Karpas-422 (cell line): Measurements from ENCODE around the gene AP4E1. TPM values are rescaled to one million over a fixed set of nuclear protein-coding genes. Genes with fewer than 3 reads are reported as not detected.
"Not testable (repeated sequence)": the region's sequence is repeated elsewhere in the genome, so short reads cannot be mapped to it uniquely, and the experiment has no call there.

ENCODE experiments used
- DNase-seq: peaks from one replicate; pipeline ENCODE4 v3.0.0-alpha.2; 2015
- H2AFZ ChIP-seq: fragments of 200-600 bp; sonication (generic); 2 replicates; pipeline ENCODE4 v1.6.1; 2014; ENCODE audit warnings: antibody characterized with exemption, low read length, mixed read lengths
- H3K27ac ChIP-seq: fragments of 200-600 bp; sonication (generic); 2 replicates; pipeline ENCODE4 v1.5.1; 2014; ENCODE audit warnings: mild to moderate bottlenecking, low read length, moderate library complexity
- H3K27me3 ChIP-seq: fragments of 200-600 bp; sonication (generic); 2 replicates; pipeline ENCODE4 v1.6.1; 2014; ENCODE audit warnings: low read length, mixed read lengths
- H3K36me3 ChIP-seq: fragments of 200-600 bp; sonication (generic); 2 replicates; pipeline ENCODE4 v1.6.1; 2014; ENCODE audit warnings: low read length, mixed read lengths; ENCODE audit not compliant: insufficient read depth
- H3K4me1 ChIP-seq: fragments of 200-600 bp; sonication (generic); 2 replicates; pipeline ENCODE4 v1.6.1; 2014; ENCODE audit warnings: mild to moderate bottlenecking, low read length, mixed read lengths
- H3K4me2 ChIP-seq: fragments of 200-600 bp; sonication (generic); 2 replicates; pipeline ENCODE4 v1.6.1; 2014; ENCODE audit warnings: low read length, low read depth, mild to moderate bottlenecking; ENCODE audit not compliant: poor library complexity, severe bottlenecking
- H3K4me3 ChIP-seq: fragments of 200-600 bp; sonication (generic); 2 replicates; pipeline ENCODE4 v1.5.1; 2014; ENCODE audit warnings: mild to moderate bottlenecking, antibody characterized with exemption, low read length, mixed read lengths
- H3K79me2 ChIP-seq: fragments of 200-600 bp; sonication (generic); 2 replicates; pipeline ENCODE4 v1.6.1; 2014; ENCODE audit warnings: mild to moderate bottlenecking, low read length, mixed read lengths
- H3K9ac ChIP-seq: fragments of 200-600 bp; sonication (generic); 2 replicates; pipeline ENCODE4 v1.6.0; 2014; ENCODE audit warnings: low read length
- H3K9me2 ChIP-seq: fragments of 200-600 bp; sonication (generic), shearing (Covaris generic); replicated peaks from 2 replicates; pipeline ENCODE4 v1.6.0; 2014; ENCODE audit warnings: mild to moderate bottlenecking, low read length, moderate library complexity; ENCODE audit not compliant: insufficient read depth
- H3K9me3 ChIP-seq: fragments of 300-700, 200-600 bp; sonication (generic); 2 replicates; pipeline ENCODE4 v1.6.1; 2014; ENCODE audit warnings: low read length, mixed read lengths
- H4K20me1 ChIP-seq: fragments of 200-600 bp; sonication (generic); 2 replicates; pipeline ENCODE4 v1.6.1; 2014; ENCODE audit warnings: mild to moderate bottlenecking, antibody characterized with exemption, low read length, low read depth; ENCODE audit not compliant: insufficient read depth
- total RNA-seq: library from RNA; depleted of rRNA; stranded (reverse); fragments of >200 nt; shearing (Covaris generic); gene quantifications from 2 replicates; pipeline ENCODE4 v1.2.3, GENCODE V29; 2014; ENCODE audit warnings: low replicate concordance

Gene AP4E1
- total RNA-seq, 1 experiment from 2014 or later, result 26.5 TPM

DNA sequence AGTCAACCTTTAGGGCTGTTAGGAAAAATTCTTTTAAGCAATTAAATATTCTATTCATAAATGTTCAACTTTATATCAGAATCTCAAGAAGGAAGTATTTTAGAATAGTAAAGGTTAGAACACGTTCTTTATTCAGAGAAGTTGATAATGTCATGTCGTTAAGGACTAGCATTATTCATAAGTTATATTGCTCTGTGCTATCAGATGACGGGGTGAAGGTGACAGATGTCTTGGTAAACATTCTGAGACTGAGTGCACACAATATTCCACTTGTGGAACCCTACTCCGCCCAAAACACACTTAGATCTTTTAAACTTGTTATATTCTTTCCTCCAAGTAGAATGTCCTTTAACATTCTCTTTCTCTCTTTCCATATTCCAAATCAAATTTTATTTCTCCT, 7.9 kb downstream of the AP4E1 start:
- no peak overlapping the region for H3K4me3 ChIP-seq
- peaks cover 40% of the 10 kb centered on the region for H3K36me3 ChIP-seq

DNA sequence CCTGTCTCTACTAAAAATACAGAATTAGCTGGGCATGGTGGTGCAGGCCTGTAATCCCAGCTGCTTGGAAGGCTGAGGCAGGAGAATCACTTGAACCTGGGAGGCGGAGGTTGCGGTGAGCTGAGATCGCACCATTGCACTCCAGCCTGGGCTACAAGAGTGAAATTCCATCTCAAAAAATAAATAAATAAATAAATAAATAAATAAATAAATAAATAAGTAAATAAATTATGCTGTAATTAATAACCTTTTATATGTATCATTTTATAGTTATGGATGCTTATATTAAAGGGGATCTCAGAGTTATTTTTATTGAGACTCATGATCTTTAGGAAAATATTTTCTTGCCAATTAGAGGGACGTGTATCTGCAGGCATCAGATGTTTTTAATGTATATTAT, 10.9 kb downstream of the AP4E1 start:
- H3K4me3 ChIP-seq, H3K9me2 ChIP-seq, DNase-seq, H3K9ac ChIP-seq, H3K4me1 ChIP-seq, H2AFZ ChIP-seq, H3K9me3 ChIP-seq, H4K20me1 ChIP-seq, H3K4me2 ChIP-seq, H3K27me3 ChIP-seq, H3K27ac ChIP-seq: not testable (repeated sequence)
- Histone ChIP-seq H3K36me3 (peaks cover 40% of the 10 kb centered on the region), H3K79me2 (peaks cover 59% of the 10 kb centered on the region)

More for the DNA sequence above, 7.9 kb downstream of the AP4E1 start:
- Histone ChIP-seq H3K9ac (no peak overlapping the region), H3K4me2 (no peak overlapping the region), H4K20me1 (no peaks in the 10 kb centered on the region), H2AFZ (no peak overlapping the region), H3K27ac (no peak overlapping the region), H3K9me2 (no peaks in the 10 kb centered on the region), H3K79me2 (peaks cover 62% of the 10 kb centered on the region), H3K27me3 (no peaks in the 10 kb centered on the region), H3K9me3 (no peaks in the 10 kb centered on the region), H3K4me1 (peaks cover 11% of the 10 kb centered on the region)
- no peak for DNase-seq

DNA sequence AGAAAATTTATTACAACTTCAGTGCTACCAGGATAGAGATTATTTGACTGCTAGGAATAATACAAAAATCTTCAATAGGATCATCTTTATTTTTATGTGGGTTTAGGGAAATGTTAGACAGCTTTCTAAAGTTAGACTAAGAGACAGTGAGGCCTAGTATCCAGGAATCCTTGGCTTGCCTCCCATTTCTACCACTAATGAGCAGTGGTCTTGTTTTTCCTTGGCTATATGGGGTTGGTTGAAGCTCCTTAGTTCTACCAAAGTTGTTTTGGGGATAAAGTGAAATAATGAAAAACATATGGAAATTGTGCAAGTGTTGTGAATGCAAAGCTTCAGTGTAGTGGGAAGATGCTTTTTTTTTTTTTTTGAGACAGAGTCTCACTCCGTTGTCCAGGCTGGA, 16.8 kb downstream of the AP4E1 start:
- Histone ChIP-seq H3K27me3 (no peaks in the 10 kb centered on the region), H3K27ac (no peak overlapping the region), H3K4me3 (no peak overlapping the region), H3K9me2 (no peaks in the 10 kb centered on the region), H3K36me3 (peaks cover 46% of the 10 kb centered on the region), H3K4me1 (no peaks in the 10 kb centered on the region), H3K79me2 (peaks cover 50% of the 10 kb centered on the region), H4K20me1 (no peaks in the 10 kb centered on the region), H3K9ac (no peak overlapping the region), H2AFZ (no peak overlapping the region), H3K9me3 (no peaks in the 10 kb centered on the region), H3K4me2 (no peak overlapping the region)
- DNase-seq, result no peak

DNA sequence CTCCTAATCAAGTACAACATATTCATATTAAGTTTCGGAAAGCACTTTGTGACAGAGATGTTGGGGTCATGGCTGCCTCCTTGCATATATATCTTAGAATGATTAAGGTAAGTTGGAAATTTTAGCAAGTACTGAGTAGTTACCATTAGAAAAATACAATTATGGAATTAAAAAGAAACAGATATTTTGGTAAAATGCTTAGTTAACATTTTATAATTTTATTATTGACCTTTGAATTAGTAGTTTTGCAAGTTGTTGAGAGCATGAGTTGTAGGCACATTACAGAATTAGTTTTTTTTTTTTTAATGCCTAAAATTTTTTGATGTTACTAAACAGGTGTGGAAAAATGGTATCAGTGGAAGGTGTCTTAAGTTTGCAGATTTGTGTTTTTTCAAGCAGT, 20.6 kb downstream of the AP4E1 start:
- Histone ChIP-seq H3K27ac (no peak overlapping the region), H3K27me3 (no peaks in the 10 kb centered on the region), H3K9ac (no peak overlapping the region), H4K20me1 (no peaks in the 10 kb centered on the region), H3K9me2 (no peaks in the 10 kb centered on the region), H3K4me3 (no peak overlapping the region), H2AFZ (no peak overlapping the region), H3K4me1 (peaks cover 25% of the 10 kb centered on the region), H3K4me2 (no peak overlapping the region), H3K79me2 (peaks cover 45% of the 10 kb centered on the region), H3K36me3 (peaks cover 62% of the 10 kb centered on the region), H3K9me3 (no peaks in the 10 kb centered on the region)
- DNase-seq, result no peak

DNA sequence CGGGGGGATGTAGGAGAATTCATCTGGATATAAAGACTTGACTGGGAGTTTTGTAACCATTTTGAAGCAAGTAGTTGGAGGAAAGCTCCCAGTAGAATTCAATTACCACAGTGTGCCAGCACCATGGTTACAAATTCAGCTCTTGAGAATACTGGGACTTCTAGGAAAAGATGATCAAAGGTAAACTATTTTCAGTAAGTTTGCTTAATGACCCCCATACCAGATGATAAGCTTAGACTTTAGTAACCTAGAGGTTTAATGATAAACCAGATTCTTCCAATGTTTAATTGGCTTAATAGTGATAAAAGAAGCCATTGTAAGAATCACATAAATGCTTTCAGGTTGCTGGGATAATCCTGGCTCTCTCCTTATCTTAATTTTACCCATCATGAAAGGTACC, 22.3 kb downstream of the AP4E1 start:
- no peak overlapping the region for H3K27ac ChIP-seq
- no peak overlapping the region for H2AFZ ChIP-seq
- H3K9me2 ChIP-seq, result no peaks in the 10 kb centered on the region
- no peak overlapping the region for H3K4me3 ChIP-seq
- no peak overlapping the region for H3K4me2 ChIP-seq
- H4K20me1 ChIP-seq, result no peaks in the 10 kb centered on the region
- peaks cover 49% of the 10 kb centered on the region for H3K79me2 ChIP-seq
- no peaks in the 10 kb centered on the region for H3K27me3 ChIP-seq
- H3K9me3 ChIP-seq, result no peaks in the 10 kb centered on the region
- H3K9ac ChIP-seq, result no peak overlapping the region
- no peak for DNase-seq
- H3K36me3 ChIP-seq, result peaks cover 65% of the 10 kb centered on the region
- H3K4me1 ChIP-seq, result peaks cover 30% of the 10 kb centered on the region

DNA sequence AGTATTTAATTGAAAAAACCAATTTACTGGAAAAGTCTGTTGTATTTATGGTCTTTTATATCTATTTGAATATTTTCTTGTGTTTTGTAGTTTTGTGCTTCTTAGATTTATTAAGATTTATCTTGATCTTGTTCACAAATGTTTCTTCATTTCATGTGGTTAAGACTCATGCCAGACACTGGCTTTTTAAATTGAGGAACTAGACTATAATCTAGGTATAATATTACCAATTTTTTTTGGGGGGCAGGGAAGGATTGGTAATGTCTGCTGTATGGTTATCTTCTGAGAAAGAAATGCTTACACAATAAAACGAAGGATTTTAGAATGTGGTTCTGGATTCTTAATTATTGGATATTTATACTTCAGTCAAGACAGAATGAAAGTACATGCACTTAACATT, 24.9 kb downstream of the AP4E1 start:
- peak overlapping the region; percentile 38 for H3K4me2 ChIP-seq
- no peak overlapping the region; the same call in 1 of the 2 replicates for H3K4me3 ChIP-seq
- no peak overlapping the region for H2AFZ ChIP-seq
- H3K27ac ChIP-seq, result peak overlapping the region; percentile 62
- no peaks in the 10 kb centered on the region for H4K20me1 ChIP-seq
- H3K9me2 ChIP-seq, result no peaks in the 10 kb centered on the region
- no peak overlapping the region for H3K9ac ChIP-seq
- H3K79me2 ChIP-seq, result peaks cover 47% of the 10 kb centered on the region
- peaks cover 30% of the 10 kb centered on the region for H3K4me1 ChIP-seq
- H3K9me3 ChIP-seq, result no peaks in the 10 kb centered on the region
- DNase-seq, result peak; percentile 62
- no peaks in the 10 kb centered on the region for H3K27me3 ChIP-seq
- H3K36me3 ChIP-seq, result peaks cover 56% of the 10 kb centered on the region

DNA sequence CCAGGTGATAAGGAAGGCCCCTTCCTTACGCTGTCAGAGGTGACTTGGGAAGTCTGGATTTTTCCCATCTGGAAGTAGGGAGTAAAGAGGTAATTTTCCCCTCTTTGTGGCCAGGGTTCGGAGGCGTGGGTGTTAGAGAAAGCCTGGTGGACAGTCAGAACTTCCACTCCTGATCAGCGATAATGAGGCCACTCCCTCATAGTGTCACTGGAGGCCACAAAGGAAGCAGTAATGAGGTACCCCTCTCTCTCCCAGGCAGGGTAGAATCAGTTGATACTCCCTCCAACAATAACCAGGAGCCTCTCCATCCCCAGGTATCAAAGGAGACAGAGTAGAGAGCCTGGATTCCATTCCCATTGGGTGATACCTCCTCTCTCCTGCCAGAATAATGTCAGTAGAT, 30.0 kb downstream of the AP4E1 start:
- Histone ChIP-seq H3K27me3 (no peaks in the 10 kb centered on the region), H3K9me3 (no peaks in the 10 kb centered on the region), H3K9me2 (no peaks in the 10 kb centered on the region), H3K79me2 (peaks cover 24% of the 10 kb centered on the region), H3K9ac (no peak overlapping the region), H3K36me3 (peaks cover 42% of the 10 kb centered on the region), H3K4me3 (no peak overlapping the region), H3K4me2 (no peak overlapping the region), H2AFZ (no peak overlapping the region), H3K27ac (no peak overlapping the region), H3K4me1 (peaks cover 10% of the 10 kb centered on the region), H4K20me1 (no peaks in the 10 kb centered on the region)
- no peak for DNase-seq

DNA sequence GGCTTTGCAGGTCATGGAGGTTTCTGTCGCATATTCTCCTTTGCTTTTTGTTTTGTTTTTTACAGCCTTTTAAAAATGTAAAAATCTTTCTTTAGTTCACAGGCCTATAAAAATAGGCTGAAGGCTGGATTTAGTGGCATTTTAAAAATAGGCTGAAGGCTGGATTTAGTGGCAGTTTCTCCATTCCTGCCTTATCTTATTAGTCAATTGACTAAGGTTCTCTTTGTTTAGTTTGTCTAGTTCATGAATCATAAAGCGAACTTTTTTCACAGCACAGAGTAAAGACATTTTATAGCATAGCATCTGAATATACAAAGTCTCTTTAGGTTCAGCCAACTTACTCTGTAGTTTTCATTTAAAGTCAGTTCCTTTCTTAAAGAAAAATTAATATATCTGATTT, 31.4 kb downstream of the AP4E1 start:
- no peak overlapping the region for H3K27ac ChIP-seq
- no peak overlapping the region for H3K9ac ChIP-seq
- H3K4me1 ChIP-seq, result no peaks in the 10 kb centered on the region
- no peaks in the 10 kb centered on the region for H3K9me2 ChIP-seq
- no peaks in the 10 kb centered on the region for H3K27me3 ChIP-seq
- H3K4me2 ChIP-seq, result no peak overlapping the region
- H2AFZ ChIP-seq, result no peak overlapping the region
- H3K79me2 ChIP-seq, result peaks cover 25% of the 10 kb centered on the region
- peaks cover 41% of the 10 kb centered on the region for H3K36me3 ChIP-seq
- no peaks in the 10 kb centered on the region for H4K20me1 ChIP-seq
- H3K4me3 ChIP-seq, result no peak overlapping the region
- DNase-seq, result no peak
- H3K9me3 ChIP-seq, result no peaks in the 10 kb centered on the region

DNA sequence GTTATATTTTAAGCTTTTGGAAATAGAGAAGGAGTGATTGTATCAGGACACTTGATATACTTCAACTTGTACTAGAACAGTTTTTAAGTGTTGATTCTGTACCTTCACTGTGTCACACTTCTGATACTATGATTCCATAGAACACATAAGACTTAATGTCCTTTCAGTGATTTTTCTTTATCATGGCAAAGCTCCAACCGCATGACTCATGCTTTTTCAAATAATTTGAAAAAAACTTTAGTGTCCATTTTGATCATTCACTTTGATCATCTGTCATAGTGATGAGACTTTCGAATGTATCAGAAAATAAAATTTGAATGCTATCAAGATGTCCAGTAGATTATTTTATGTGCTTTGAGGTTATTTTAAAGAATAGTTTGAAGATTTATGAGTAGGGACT, 32.0 kb downstream of the AP4E1 start:
- DNase-seq, result no peak
- Histone ChIP-seq H3K9me3 (no peaks in the 10 kb centered on the region), H3K27ac (no peak overlapping the region), H3K9me2 (no peaks in the 10 kb centered on the region), H3K79me2 (peaks cover 22% of the 10 kb centered on the region), H3K4me1 (no peaks in the 10 kb centered on the region), H2AFZ (no peak overlapping the region), H3K27me3 (no peaks in the 10 kb centered on the region), H3K4me2 (no peak overlapping the region), H3K4me3 (no peak overlapping the region), H3K9ac (no peak overlapping the region), H3K36me3 (peaks cover 41% of the 10 kb centered on the region), H4K20me1 (no peaks in the 10 kb centered on the region)
